Activated CD4-positive, alpha-beta T cell treated with anti-CD3 and anti-CD28 coated beads, Interleukin-2, amount 50 U/mL, for 24 hours (primary cell): Measurements from ENCODE around the gene CALY.
A peak's percentile ranks its signal among the peaks of the same experiment; 100 is the strongest.
"Not testable (repeated sequence)": the region's sequence is repeated elsewhere in the genome, so short reads cannot be mapped to it uniquely, and the experiment has no call there.

ENCODE experiments used
- DNase-seq, 2 donors: peaks; one replicate each; pipeline ENCODE4 v3.0.0-alpha.2; 2020; ENCODE audit warnings: low read depth in 1 of 2, low spot score in 1 of 2

Gene CALY

GRCh38 chr10:133332936-133333699, 3.6 kb downstream of the CALY start:
- DNase-seq = no peak

- peak; percentile 82 to 84 for DNase-seq
Measured at GRCh38 chr10:133329491-133330202, 7.0 kb downstream of the CALY start.

- DNase-seq = no peak
Measured at GRCh38 chr10:133328358-133329343, 8.0 kb downstream of the CALY start.

GRCh38 chr10:133327651-133328357, 8.9 kb downstream of the CALY start:
- no peak for DNase-seq

GRCh38 chr10:133326745-133327650, 9.7 kb downstream of the CALY start:
- no peak for DNase-seq

- DNase-seq = no peak
Measured at GRCh38 chr10:133326223-133326551, 10.5 kb downstream of the CALY start.

- no peak for DNase-seq
Measured at GRCh38 chr10:133325440-133326222, 11.1 kb downstream of the CALY start.

- DNase-seq = no peak
Measured at GRCh38 chr10:133324857-133325260, 11.8 kb downstream of the CALY start.

- DNase-seq = peak in 1 of 2 donors; percentile 40
Measured at GRCh38 chr10:133324198-133324792, 12.4 kb downstream of the CALY start.

GRCh38 chr10:133322064-133322709, 14.5 kb downstream of the CALY start:
- not testable (repeated sequence) for DNase-seq

- not testable (repeated sequence) for DNase-seq
Measured at GRCh38 chr10:133320852-133321422, 15.8 kb downstream of the CALY start.

- DNase-seq = peak in 1 of 2 donors; percentile 47
Measured at GRCh38 chr10:133318494-133319127, 18.1 kb downstream of the CALY start.

- no peak for DNase-seq
Measured at GRCh38 chr10:133316732-133317131, 20.0 kb downstream of the CALY start.

GRCh38 chr10:133316266-133316665, 20.4 kb downstream of the CALY start:
- no peak for DNase-seq

- no peak for DNase-seq
Measured at GRCh38 chr10:133315847-133316246, 20.8 kb downstream of the CALY start.

- no peak for DNase-seq
Measured at GRCh38 chr10:133314911-133315310, 21.8 kb downstream of the CALY start.

GRCh38 chr10:133313192-133313591, 23.5 kb downstream of the CALY start:
- no peak for DNase-seq
